Astrocyte (in vitro differentiated cells and primary cell): ENCODE data around the gene KDF1. TPM values are rescaled to one million over a fixed set of nuclear protein-coding genes. Genes with fewer than 3 reads are reported as not detected.

Source experiments
- DNase-seq: peaks from one replicate; pipeline ENCODE4 v3.0.0-alpha.2; 2010; ENCODE audit warnings: low read depth
- FAIRE-seq: peaks from 2 replicates; lab custom pipeline; 2011; peaks lifted over from hg19 to GRCh38; lab: Jason Lieb, UNC
- H2AFZ ChIP-seq: 2 replicates; pipeline ENCODE4 v1.6.0; 2012; ENCODE audit warnings: low read depth, low read length, inconsistent platforms
- H3K27ac ChIP-seq: 2 replicates; pipeline ENCODE4 v1.5.1; 2011; ENCODE audit warnings: low read depth, low read length, inconsistent platforms
- H3K27me3 ChIP-seq: 2 replicates; pipeline ENCODE4 v1.6.0; 2011; ENCODE audit warnings: low read length, inconsistent platforms; ENCODE audit not compliant: insufficient read depth
- H3K36me3 ChIP-seq: 2 replicates; pipeline ENCODE4 v1.5.1; 2011; ENCODE audit warnings: low read length, inconsistent platforms; ENCODE audit not compliant: insufficient read depth
- H3K4me1 ChIP-seq: 2 replicates; pipeline ENCODE4 v1.5.1; 2011; ENCODE audit warnings: low read length, inconsistent platforms; ENCODE audit not compliant: insufficient read depth
- H3K4me2 ChIP-seq: 2 replicates; pipeline ENCODE4 v1.6.0; 2012; ENCODE audit warnings: low read length, inconsistent platforms
- H3K4me3 ChIP-seq: 2 replicates; pipeline ENCODE4 v1.5.1; 2011; ENCODE audit warnings: low read depth, mild to moderate bottlenecking, low read length, inconsistent platforms; ENCODE audit not compliant: insufficient read depth
- H3K79me2 ChIP-seq: 2 replicates; pipeline ENCODE4 v1.6.0; 2012; ENCODE audit warnings: mild to moderate bottlenecking, low read length, inconsistent platforms; ENCODE audit not compliant: insufficient read depth
- H3K9ac ChIP-seq: 2 replicates; pipeline ENCODE4 v1.6.0; 2012; ENCODE audit warnings: mild to moderate bottlenecking, low read length, inconsistent platforms
- H3K9me3 ChIP-seq: 2 replicates; pipeline ENCODE4 v1.5.1; 2012; ENCODE audit warnings: low read depth, mild to moderate bottlenecking, low read length, inconsistent platforms; ENCODE audit not compliant: insufficient read depth
- H4K20me1 ChIP-seq: 2 replicates; pipeline ENCODE4 v1.6.0; 2012; ENCODE audit warnings: low read length, inconsistent platforms; ENCODE audit not compliant: insufficient read depth
- H3K27ac Mint-ChIP-seq: one replicate; pipeline ENCODE4 v1.8.0; 2021; ENCODE audit warnings: mild to moderate bottlenecking, mixed read lengths; ENCODE audit not compliant: unreplicated experiment
- H3K27me3 Mint-ChIP-seq: one replicate; pipeline ENCODE4 v1.8.0; 2021; ENCODE audit warnings: low read depth, mixed read lengths; ENCODE audit not compliant: unreplicated experiment
- H3K36me3 Mint-ChIP-seq: one replicate; pipeline ENCODE4 v1.8.0; 2021; ENCODE audit warnings: low read depth, mixed read lengths; ENCODE audit not compliant: unreplicated experiment
- H3K4me1 Mint-ChIP-seq: one replicate; pipeline ENCODE4 v1.8.0; 2021; ENCODE audit warnings: low read depth, mixed read lengths; ENCODE audit not compliant: unreplicated experiment
- H3K4me3 Mint-ChIP-seq: one replicate; pipeline ENCODE4 v1.8.0; 2021; ENCODE audit warnings: mild to moderate bottlenecking, moderate library complexity, mixed read lengths; ENCODE audit not compliant: unreplicated experiment
- H3K9me3 Mint-ChIP-seq: one replicate; pipeline ENCODE4 v1.8.0; 2021; ENCODE audit warnings: mild to moderate bottlenecking, mixed read lengths; ENCODE audit not compliant: unreplicated experiment
- EZH2 ChIP-seq: IDR thresholded peaks from 2 replicates; pipeline ENCODE4 v1.6.1; 2012; ENCODE audit warnings: mild to moderate bottlenecking, low read length, inconsistent platforms; ENCODE audit not compliant: insufficient read depth
- total RNA-seq: library from RNA; stranded (reverse); gene quantifications from 2 replicates; pipeline ENCODE4 v1.2.1, GENCODE V29; 2021
- TF ChIP-seq, protein P1 (sequence below): IDR thresholded peaks from 2 replicates; pipeline ENCODE4 v1.5.1; 2011; ENCODE audit warnings: low read depth, mild to moderate bottlenecking, inconsistent platforms, low read length, moderate library complexity; ENCODE audit not compliant: insufficient read depth

KDF1 gene
- total RNA-seq, 1 donor from 2014 or later = 0.54 TPM

DNA sequence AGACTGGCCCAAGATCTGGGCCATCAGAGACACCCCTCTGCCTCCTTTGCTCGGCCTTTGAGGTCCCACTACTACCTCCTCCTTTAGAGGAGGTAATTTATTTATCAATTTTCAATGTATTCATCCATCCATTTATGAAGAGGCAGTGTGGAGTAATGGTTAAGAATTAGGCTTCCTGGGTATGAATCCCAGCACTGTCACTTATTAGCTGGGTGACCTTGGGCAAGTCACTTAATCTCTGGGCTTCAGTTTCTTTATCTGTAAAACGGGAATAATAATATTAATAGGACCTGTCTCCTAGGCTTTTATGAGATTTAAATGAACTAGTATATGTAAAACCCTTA lies 48.1 kb downstream of the KDF1 start:
- no peaks in the 10 kb centered on the region for H3K9me3 ChIP-seq
- DNase-seq (no peak), FAIRE-seq (no peak)
- no peak for TF ChIP-seq EZH2
- TF ChIP-seq, protein P1, sequence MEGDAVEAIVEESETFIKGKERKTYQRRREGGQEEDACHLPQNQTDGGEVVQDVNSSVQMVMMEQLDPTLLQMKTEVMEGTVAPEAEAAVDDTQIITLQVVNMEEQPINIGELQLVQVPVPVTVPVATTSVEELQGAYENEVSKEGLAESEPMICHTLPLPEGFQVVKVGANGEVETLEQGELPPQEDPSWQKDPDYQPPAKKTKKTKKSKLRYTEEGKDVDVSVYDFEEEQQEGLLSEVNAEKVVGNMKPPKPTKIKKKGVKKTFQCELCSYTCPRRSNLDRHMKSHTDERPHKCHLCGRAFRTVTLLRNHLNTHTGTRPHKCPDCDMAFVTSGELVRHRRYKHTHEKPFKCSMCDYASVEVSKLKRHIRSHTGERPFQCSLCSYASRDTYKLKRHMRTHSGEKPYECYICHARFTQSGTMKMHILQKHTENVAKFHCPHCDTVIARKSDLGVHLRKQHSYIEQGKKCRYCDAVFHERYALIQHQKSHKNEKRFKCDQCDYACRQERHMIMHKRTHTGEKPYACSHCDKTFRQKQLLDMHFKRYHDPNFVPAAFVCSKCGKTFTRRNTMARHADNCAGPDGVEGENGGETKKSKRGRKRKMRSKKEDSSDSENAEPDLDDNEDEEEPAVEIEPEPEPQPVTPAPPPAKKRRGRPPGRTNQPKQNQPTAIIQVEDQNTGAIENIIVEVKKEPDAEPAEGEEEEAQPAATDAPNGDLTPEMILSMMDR = no peak
- H3K36me3 ChIP-seq = no peaks in the 10 kb centered on the region
- H3K4me1 Mint-ChIP-seq = peaks cover 2% of the 10 kb centered on the region
- H3K9me3 Mint-ChIP-seq = no peaks in the 10 kb centered on the region
- no peaks in the 10 kb centered on the region for H3K79me2 ChIP-seq
- H3K4me3 ChIP-seq = no peak overlapping the region
- H3K36me3 Mint-ChIP-seq = peaks cover 2% of the 10 kb centered on the region
- no peaks in the 10 kb centered on the region for H4K20me1 ChIP-seq
- no peak overlapping the region for H3K27ac Mint-ChIP-seq
- no peak overlapping the region for H3K27ac ChIP-seq
- no peak overlapping the region for H3K4me2 ChIP-seq
- H2AFZ ChIP-seq = no peak overlapping the region
- H3K27me3 Mint-ChIP-seq = peaks cover 20% of the 10 kb centered on the region
- no peaks in the 10 kb centered on the region for H3K4me1 ChIP-seq
- no peak overlapping the region for H3K9ac ChIP-seq
- H3K4me3 Mint-ChIP-seq = no peak overlapping the region
- H3K27me3 ChIP-seq = no peaks in the 10 kb centered on the region

DNA sequence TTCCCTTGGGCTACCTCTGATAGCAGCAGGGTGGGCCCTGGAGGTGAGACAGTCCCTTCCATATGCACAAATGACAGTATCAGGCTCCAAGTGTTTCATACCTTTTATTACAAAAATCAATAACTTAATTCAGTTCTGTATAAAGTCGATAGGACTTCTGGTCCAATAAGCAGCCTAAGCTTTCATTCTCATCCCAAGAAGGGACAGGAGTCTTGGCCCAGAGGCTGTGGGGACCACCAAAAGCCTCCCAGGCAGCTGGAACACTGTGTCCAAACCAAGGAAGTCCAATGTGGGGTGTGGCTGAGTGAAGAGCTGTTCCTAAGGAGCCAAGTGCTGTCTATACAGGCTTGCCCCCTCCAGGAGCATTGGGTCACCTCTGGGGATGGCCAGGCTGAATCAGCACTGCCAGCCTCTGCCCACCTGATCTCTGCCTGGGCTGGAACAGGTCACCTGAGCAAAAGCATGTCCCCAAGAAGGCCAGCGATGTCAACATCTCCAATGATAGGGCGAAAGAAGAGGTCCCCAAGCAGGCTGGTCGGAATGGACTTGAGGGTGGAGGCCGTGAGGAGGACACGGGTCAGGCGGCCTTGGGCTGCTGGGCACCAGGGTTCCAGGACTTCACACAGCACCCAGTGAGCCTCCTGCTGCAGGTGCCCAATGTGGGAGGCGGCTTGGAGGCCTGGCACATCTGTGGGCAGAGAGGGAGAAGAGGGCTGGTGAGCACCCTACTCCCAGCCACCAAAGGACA lies 48.7 kb downstream of the KDF1 start:
- no peaks in the 10 kb centered on the region for H3K9me3 ChIP-seq
- H3K27ac Mint-ChIP-seq = no peak overlapping the region
- peaks cover 20% of the 10 kb centered on the region for H3K27me3 Mint-ChIP-seq
- no peaks in the 10 kb centered on the region for H4K20me1 ChIP-seq
- no peaks in the 10 kb centered on the region for H3K36me3 ChIP-seq
- H3K36me3 Mint-ChIP-seq = peaks cover 2% of the 10 kb centered on the region
- no peaks in the 10 kb centered on the region for H3K4me1 ChIP-seq
- H3K27me3 ChIP-seq = no peaks in the 10 kb centered on the region
- no peak overlapping the region for H3K9ac ChIP-seq
- peaks cover 2% of the 10 kb centered on the region for H3K4me1 Mint-ChIP-seq
- H3K4me2 ChIP-seq = no peak overlapping the region
- DNase-seq (no peak), FAIRE-seq (no peak)
- TF ChIP-seq, protein P1 = no peak
- TF ChIP-seq EZH2 = no peak
- H3K79me2 ChIP-seq = no peaks in the 10 kb centered on the region
- H2AFZ ChIP-seq = no peak overlapping the region
- H3K9me3 Mint-ChIP-seq = no peaks in the 10 kb centered on the region
- no peak overlapping the region for H3K4me3 Mint-ChIP-seq
- no peak overlapping the region for H3K4me3 ChIP-seq
- no peak overlapping the region for H3K27ac ChIP-seq
